Epithelial cell of esophagus (primary cell): Measurements from ENCODE around the gene TANC1.

Experiments
- DNase-seq: peaks from one replicate; pipeline ENCODE4 v3.0.0; 2010; ENCODE audit warnings: low read depth
- H3K4me3 ChIP-seq: 2 replicates; pipeline ENCODE4 v1.5.1; 2011; ENCODE audit warnings: mild to moderate bottlenecking, low read length, control low read depth
- CTCF ChIP-seq: IDR thresholded peaks from 2 replicates; pipeline ENCODE4 v1.5.1; 2011; ENCODE audit warnings: low read depth, mild to moderate bottlenecking, low read length, control low read depth, inconsistent platforms; ENCODE audit not compliant: insufficient read depth; ENCODE audit errors: missing control alignments

Gene TANC1

DNA sequence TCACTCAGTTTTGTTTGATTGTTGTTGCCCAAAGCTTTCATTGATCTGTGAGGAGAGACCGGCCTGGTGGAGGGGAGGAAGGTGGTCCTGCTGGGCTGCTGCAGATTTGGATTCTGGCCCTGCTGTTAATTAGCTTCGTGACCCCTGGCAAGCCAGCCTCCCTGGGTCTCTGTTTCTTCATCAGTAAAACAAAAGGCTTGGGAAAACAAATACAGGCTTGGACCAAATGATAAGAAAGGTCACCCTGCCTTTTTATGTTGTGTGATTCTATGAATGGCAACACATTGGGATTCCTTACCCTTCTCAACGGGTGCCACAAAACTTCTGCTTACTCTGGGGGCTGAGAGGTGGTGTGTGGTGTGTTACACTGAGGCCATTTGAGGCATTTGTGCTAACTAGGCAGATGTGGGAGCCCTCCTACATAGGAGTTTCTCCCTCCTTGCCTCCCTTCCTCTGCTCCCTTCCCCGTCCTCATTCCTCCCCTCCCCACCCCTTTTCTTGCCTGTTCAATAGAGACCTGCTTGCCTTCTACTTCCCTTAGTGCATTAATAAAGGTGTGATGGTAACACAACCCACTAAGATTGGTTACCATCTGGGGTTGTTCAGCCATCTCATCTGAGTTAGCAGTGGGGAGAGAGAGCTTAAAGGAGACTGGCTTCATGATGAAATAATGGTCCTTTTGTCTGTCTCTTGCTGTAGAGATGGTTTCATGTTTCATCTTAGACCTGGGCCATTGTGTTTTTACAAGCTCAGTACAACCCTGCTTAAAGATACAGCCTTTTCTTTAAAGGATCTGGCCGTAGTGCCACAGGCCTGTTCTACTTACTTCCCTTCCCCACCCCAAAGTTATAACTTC, 96.2 kb downstream of the TANC1 start:
- DNase-seq: peak; percentile 47
- H3K4me3 ChIP-seq: no peak overlapping the region
- no peak for TF ChIP-seq CTCF

DNA sequence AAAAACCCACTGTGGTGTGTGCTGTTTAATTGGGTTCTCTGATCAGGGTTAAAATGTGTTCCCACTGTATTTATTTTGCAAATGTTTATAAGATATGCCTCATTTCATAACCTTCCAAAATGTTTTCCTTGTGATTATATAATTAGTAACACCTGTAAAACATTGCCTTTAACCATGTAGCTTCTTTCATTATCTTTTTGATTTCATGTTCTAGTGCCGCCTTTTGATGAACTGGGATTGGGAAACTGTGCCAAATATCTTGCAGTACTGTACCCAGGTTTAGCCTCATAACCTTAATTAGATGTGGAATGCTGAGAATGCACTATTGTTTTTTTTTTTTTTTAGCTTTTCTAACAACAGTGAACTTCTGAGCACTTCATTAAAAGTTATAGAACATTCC, 96.9 kb downstream of the TANC1 start:
- H3K4me3 ChIP-seq: no peak overlapping the region
- no peak for TF ChIP-seq CTCF
- no peak for DNase-seq

GRCh38 chr2:159065891-159066290, 97.5 kb downstream of the TANC1 start:
- H3K4me3 ChIP-seq: no peak overlapping the region
- DNase-seq: no peak
- TF ChIP-seq CTCF: no peak

GRCh38 chr2:159066541-159067156, 98.2 kb downstream of the TANC1 start:
- DNase-seq: peak; percentile 74
- no peak for TF ChIP-seq CTCF
- H3K4me3 ChIP-seq: no peak overlapping the region

DNA sequence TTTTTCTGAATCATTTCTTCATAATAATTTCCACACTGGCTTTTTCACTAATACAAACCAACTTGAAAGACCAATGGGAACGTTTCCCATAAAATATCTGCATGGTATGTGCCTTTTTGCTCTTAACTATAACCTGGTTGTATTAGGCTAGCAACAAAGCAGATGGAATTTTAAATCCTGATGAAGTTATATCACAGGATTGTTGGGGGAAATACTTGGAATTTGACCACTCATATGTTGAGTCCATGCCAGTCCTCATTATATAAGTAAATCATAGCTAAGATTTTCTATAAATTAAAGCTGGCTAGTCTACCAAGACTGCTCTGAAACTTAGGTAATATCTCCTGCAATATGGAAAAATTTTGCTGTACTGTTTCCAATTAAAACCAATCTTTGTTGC, 99.5 kb downstream of the TANC1 start:
- TF ChIP-seq CTCF: no peak
- no peak for DNase-seq
- H3K4me3 ChIP-seq: no peak overlapping the region

DNA sequence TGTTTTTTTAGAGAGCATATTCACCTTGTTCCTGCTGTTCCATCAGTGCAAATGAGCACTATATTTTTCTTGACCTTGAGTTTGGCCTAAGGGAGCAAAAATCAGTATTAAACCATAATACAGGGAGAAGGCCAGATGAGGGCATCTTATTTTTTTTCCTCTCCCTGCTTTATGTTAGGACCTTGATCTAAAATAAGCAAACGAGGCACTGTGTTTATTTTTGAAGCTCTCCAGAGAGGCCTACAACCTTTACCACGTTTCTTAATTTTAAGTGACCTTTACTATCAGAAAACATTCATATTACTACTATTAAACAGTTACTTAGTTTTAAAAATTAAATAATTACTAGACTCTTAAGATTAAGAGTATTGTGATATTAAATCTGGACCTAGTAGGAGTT, 100.8 kb downstream of the TANC1 start:
- H3K4me3 ChIP-seq: no peak overlapping the region
- TF ChIP-seq CTCF: no peak
- no peak for DNase-seq
